HCT116 (cell line): ENCODE results near the gene MAP4K2. TPM values are rescaled to one million over a fixed set of nuclear protein-coding genes. Genes with fewer than 3 reads are reported as not detected.

Source experiments
- CTCF ChIP-seq, 3 experiments: fragments of 200-600 bp in 1 of 3; sonication (generic) in 1 of 3; IDR thresholded peaks in 2 of 3; conservative IDR thresholded peaks in 1 of 3; 2 replicates each; pipeline ENCODE4 v1.5.1; 2012 to 2017; ENCODE audit warnings: low read depth in 2 of 3, low read length in 2 of 3, antibody characterized with exemption in 1 of 3, borderline replicate concordance in 1 of 3, control low read depth in 1 of 3, mild to moderate bottlenecking in 1 of 3, mixed read lengths in 1 of 3, mixed run types in 1 of 3, moderate library complexity in 1 of 3; ENCODE audit not compliant: insufficient read depth in 1 of 3
- EZH2phosphoT487 ChIP-seq: fragments of 200-600 bp; IDR thresholded peaks from 2 replicates; pipeline ENCODE4 v1.6.1; 2018; ENCODE audit warnings: antibody characterized with exemption, borderline replicate concordance
- FOSL1 ChIP-seq: IDR thresholded peaks from 2 replicates; pipeline ENCODE4 v1.6.1; 2012; ENCODE audit warnings: low read depth
- POLR2A ChIP-seq: IDR thresholded peaks from 2 replicates; pipeline ENCODE4 v1.7.0; 2011; ENCODE audit warnings: borderline replicate concordance; ENCODE audit not compliant: insufficient read depth, insufficient read length; ENCODE audit errors: extremely low read depth
- RAD21 ChIP-seq: IDR thresholded peaks from 2 replicates; pipeline ENCODE4 v1.6.1; 2012; ENCODE audit warnings: low read depth, mild to moderate bottlenecking
- REST ChIP-seq: IDR thresholded peaks from 2 replicates; pipeline ENCODE4 v1.6.1; 2012; ENCODE audit warnings: low read depth
- total RNA-seq: library from RNA; stranded (reverse); gene quantifications from one replicate; pipeline ENCODE4 v1.2.1, GENCODE V29; 2021; ENCODE audit not compliant: unreplicated experiment

MAP4K2 gene
- total RNA-seq, 1 experiment from 2014 or later = 44.2 TPM

- TF ChIP-seq REST (no peak), POLR2A (no peak), RAD21 (no peak), FOSL1 (no peak), EZH2phosphoT487 (no peak), CTCF (IDR thresholded peaks at IDR 0.05 in 2 of 3, conservative IDR thresholded peaks at IDR 0.05 in 1 of 3; ENCODE audit: borderline replicate concordance in 1 of 3, insufficient read depth in 1 of 3, low read depth in 2 of 3, low read length in 2 of 3) (no peak)
Measured at GRCh38 chr11:64800303-64801157, 2.5 kb downstream of the MAP4K2 start (continued).
